Right lobe of liver (tissue), 4 donors: ENCODE data around the gene MRPL45.

ENCODE experiments used
- POLR2A ChIP-seq: fragments of 450-650 bp; IDR thresholded peaks from one replicate; pipeline ENCODE4 v1.6.1; 2017; ENCODE audit warnings: antibody characterized with exemption, mild to moderate bottlenecking
- TF ChIP-seq, protein P1 (sequence below), 4 donors: fragments of 200-600 bp in 3 of 4; fragments of 450-650 bp in 1 of 4; IDR thresholded peaks; one replicate each; pipeline versions ENCODE4 v1.5.1 to v1.8.0; 2016 to 2022; ENCODE audit warnings: antibody characterized with exemption in 4 of 4, mild to moderate bottlenecking in 2 of 4
- donor health status: DM: no; HTN: no; CAD: no.
- donor health status: DM: no; HTN: no; CAD: no.
- donor health status: DM: no; HTN: yes; CAD: no.

DNA sequence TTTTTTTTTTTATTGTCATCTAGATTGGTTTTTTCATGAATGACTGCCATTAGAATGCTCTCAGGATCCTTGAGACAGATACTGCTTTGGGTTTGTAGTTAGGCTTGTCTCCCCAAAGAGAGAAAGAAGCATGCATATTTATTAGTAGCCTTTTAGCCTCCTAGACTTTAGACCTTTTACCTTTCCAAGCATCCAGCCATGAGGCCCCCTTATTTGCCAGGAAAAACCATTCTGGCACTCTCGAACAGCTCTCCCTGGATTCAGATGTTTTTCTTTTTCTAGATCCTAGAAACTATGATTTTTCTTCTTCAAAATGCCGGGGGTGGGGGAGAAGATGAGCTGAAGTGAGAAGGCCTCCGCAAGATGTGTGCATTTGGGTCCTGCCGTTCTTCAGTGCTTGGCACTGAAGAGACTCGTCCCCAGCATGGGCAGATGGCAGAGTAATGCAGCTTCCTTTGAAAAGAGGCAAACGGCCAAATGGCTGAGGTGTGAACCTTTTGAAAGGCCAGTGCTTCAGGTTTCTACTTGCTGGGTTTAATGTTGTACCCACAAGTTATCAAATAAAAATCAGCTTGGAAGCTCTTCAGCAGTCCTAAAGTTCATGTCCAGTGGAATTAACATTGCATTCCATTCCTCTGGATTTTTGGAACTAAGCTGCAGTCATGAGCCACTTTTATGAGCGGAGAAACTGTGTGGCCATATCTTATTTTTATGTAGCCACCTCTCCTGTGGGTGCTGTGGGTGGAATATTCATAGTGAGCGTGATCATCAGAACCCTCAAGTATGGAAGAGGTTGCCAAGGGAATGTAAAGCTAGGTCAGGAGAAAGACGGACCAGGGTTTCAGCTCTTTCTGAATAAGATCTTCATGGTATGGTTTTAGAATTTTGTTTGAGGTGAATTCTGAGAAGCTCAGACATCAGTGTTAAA is 61.9 kb downstream of the MRPL45 start:
- TF ChIP-seq, protein P1, sequence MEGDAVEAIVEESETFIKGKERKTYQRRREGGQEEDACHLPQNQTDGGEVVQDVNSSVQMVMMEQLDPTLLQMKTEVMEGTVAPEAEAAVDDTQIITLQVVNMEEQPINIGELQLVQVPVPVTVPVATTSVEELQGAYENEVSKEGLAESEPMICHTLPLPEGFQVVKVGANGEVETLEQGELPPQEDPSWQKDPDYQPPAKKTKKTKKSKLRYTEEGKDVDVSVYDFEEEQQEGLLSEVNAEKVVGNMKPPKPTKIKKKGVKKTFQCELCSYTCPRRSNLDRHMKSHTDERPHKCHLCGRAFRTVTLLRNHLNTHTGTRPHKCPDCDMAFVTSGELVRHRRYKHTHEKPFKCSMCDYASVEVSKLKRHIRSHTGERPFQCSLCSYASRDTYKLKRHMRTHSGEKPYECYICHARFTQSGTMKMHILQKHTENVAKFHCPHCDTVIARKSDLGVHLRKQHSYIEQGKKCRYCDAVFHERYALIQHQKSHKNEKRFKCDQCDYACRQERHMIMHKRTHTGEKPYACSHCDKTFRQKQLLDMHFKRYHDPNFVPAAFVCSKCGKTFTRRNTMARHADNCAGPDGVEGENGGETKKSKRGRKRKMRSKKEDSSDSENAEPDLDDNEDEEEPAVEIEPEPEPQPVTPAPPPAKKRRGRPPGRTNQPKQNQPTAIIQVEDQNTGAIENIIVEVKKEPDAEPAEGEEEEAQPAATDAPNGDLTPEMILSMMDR (IDR thresholded peaks at IDR 0.05): no peak
- TF ChIP-seq POLR2A: no peak
